ENCODE measurements around the gene U2AF2.

Gene U2AF2

GRCh38 chr19:55644191-55644833 lies 10.5 kb upstream of the U2AF2 start:
- Histone ChIP-seq H3K36me3 (replicated peaks; ENCODE audit: insufficient read depth, low read length) (no peaks in the 10 kb centered on the region), H3K27me3 (replicated peaks; ENCODE audit: insufficient read depth, low read length) (no peaks in the 10 kb centered on the region), H3K4me3 (ENCODE audit: low read length) (peak overlapping the region; percentile 90), H3K4me2 (ENCODE audit: low read depth, low read length) (peak overlapping the region; percentile 94), H3F3A (ENCODE audit: insufficient read depth, low read length) (peaks cover 20% of the 10 kb centered on the region), H3K9me2 (replicated peaks; ENCODE audit: insufficient read depth, low read length) (no peaks in the 10 kb centered on the region), H3K4me1 (ENCODE audit: low read length) (peaks cover 28% of the 10 kb centered on the region), H3K27ac (ENCODE audit: low read length) (no peak overlapping the region), H3K9ac (ENCODE audit: low read length) (peak overlapping the region; percentile 75), H3K9me3 (replicated peaks; ENCODE audit: insufficient read depth, low read length) (no peaks in the 10 kb centered on the region), H4K20me1 (ENCODE audit: insufficient read depth, low read length) (no peaks in the 10 kb centered on the region), H2AFZ (ENCODE audit: low read length) (no peak overlapping the region), H3K79me2 (ENCODE audit: low read length) (peaks cover 25% of the 10 kb centered on the region)
- no peak for DNase-seq
- TF ChIP-seq CTCF (IDR thresholded peaks at IDR 0.05; ENCODE audit: low read length) (no peak), EZH2 (optimal IDR thresholded peaks at IDR 0.05; ENCODE audit: low read depth, low read length) (no peak), EZH2phosphoT487 (IDR thresholded peaks at IDR 0.05; ENCODE audit: low read length) (no peak)

DNA sequence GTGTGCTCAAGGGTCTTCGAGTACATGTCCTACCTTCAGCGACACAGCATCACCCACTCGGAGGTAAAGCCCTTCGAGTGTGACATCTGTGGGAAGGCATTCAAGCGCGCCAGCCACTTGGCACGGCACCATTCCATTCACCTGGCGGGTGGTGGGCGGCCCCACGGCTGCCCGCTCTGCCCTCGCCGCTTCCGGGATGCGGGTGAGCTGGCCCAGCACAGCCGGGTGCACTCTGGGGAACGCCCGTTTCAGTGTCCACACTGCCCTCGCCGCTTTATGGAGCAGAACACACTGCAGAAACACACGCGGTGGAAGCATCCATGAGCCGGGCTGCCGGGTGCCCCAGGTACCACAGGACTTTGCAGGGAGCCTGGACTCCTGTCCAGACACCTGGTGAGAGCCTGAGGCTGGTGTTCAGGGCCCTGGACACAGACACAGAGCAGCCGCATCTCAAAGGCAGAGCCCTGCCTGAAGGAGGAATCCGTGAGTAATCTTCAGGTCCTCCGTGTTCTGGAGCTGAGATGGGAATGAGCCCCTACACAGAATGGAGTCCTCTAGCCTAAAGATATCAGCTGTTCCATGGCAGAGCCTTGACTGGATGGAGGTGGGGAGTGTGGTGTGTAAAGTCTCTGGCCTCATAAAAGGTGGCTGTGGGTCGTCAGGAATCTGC lies 9.9 kb upstream of the U2AF2 start:
- H3F3A ChIP-seq (ENCODE audit: insufficient read depth, low read length) = peaks cover 20% of the 10 kb centered on the region
- DNase-seq = no peak
- H3K27me3 ChIP-seq (replicated peaks; ENCODE audit: insufficient read depth, low read length) = no peaks in the 10 kb centered on the region
- H3K36me3 ChIP-seq (replicated peaks; ENCODE audit: insufficient read depth, low read length) = no peaks in the 10 kb centered on the region
- peak overlapping the region; percentile 94; the same call in 1 of the 2 replicates for H3K4me2 ChIP-seq (ENCODE audit: low read depth, low read length)
- H2AFZ ChIP-seq (ENCODE audit: low read length) = no peak overlapping the region
- no peaks in the 10 kb centered on the region for H3K9me3 ChIP-seq (replicated peaks; ENCODE audit: insufficient read depth, low read length)
- peaks cover 25% of the 10 kb centered on the region for H3K79me2 ChIP-seq (ENCODE audit: low read length)
- TF ChIP-seq EZH2phosphoT487 (IDR thresholded peaks at IDR 0.05; ENCODE audit: low read length) (no peak), EZH2 (optimal IDR thresholded peaks at IDR 0.05; ENCODE audit: low read depth, low read length) (no peak), CTCF (IDR thresholded peaks at IDR 0.05; ENCODE audit: low read length) (no peak)
- no peaks in the 10 kb centered on the region for H4K20me1 ChIP-seq (ENCODE audit: insufficient read depth, low read length)
- no peak overlapping the region for H3K4me3 ChIP-seq (ENCODE audit: low read length)
- peaks cover 27% of the 10 kb centered on the region for H3K4me1 ChIP-seq (ENCODE audit: low read length)
- no peaks in the 10 kb centered on the region for H3K9me2 ChIP-seq (replicated peaks; ENCODE audit: insufficient read depth, low read length)
- H3K27ac ChIP-seq (ENCODE audit: low read length) = no peak overlapping the region
- H3K9ac ChIP-seq (ENCODE audit: low read length) = no peak overlapping the region

DNA sequence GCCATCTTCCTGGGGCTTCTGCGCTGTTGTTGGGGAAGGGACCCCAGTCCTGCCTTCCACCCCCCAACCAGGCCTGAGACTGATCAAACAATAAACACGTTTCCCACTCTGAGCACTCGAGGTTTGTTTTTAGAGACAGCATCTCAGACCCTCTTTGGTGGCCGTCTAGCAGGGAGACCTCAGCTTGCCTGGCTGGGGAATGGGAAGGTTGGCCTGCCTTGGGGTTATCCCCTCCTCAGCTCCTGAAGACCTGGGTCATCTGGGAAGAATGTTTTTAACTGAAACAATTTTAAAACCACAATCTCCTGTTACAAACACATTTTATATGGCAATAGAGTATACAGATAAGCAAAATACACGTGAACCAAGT lies 9.3 kb upstream of the U2AF2 start:
- no peaks in the 10 kb centered on the region for H4K20me1 ChIP-seq (ENCODE audit: insufficient read depth, low read length)
- no peak overlapping the region for H3K4me2 ChIP-seq (ENCODE audit: low read depth, low read length)
- no peak for TF ChIP-seq CTCF (IDR thresholded peaks at IDR 0.05; ENCODE audit: low read length)
- TF ChIP-seq EZH2 (optimal IDR thresholded peaks at IDR 0.05; ENCODE audit: low read depth, low read length) = no peak
- TF ChIP-seq EZH2phosphoT487 (IDR thresholded peaks at IDR 0.05; ENCODE audit: low read length) = no peak
- no peaks in the 10 kb centered on the region for H3K9me2 ChIP-seq (replicated peaks; ENCODE audit: insufficient read depth, low read length)
- no peak for DNase-seq
- no peak overlapping the region for H3K9ac ChIP-seq (ENCODE audit: low read length)
- peaks cover 25% of the 10 kb centered on the region for H3K79me2 ChIP-seq (ENCODE audit: low read length)
- H3K4me1 ChIP-seq (ENCODE audit: low read length) = peaks cover 23% of the 10 kb centered on the region; the same call in 1 of the 2 replicates
- no peaks in the 10 kb centered on the region for H3K9me3 ChIP-seq (replicated peaks; ENCODE audit: insufficient read depth, low read length)
- H3K27ac ChIP-seq (ENCODE audit: low read length) = no peak overlapping the region
- H3F3A ChIP-seq (ENCODE audit: insufficient read depth, low read length) = peaks cover 20% of the 10 kb centered on the region
- no peaks in the 10 kb centered on the region for H3K36me3 ChIP-seq (replicated peaks; ENCODE audit: insufficient read depth, low read length)
- H3K4me3 ChIP-seq (ENCODE audit: low read length) = no peak overlapping the region
- no peak overlapping the region for H2AFZ ChIP-seq (ENCODE audit: low read length)
- H3K27me3 ChIP-seq (replicated peaks; ENCODE audit: insufficient read depth, low read length) = no peaks in the 10 kb centered on the region

All from MM.1S (cell line).